ENCODE data around the gene IFNA13. TPM values are rescaled to one million over a fixed set of nuclear protein-coding genes. Genes with fewer than 3 reads are reported as not detected.

The IFNA13 gene
- polyA plus RNA-seq, 2 of the 4 experiments (the other 2 are of a cell fraction), result not detected

- ATAC-seq (no peak), FAIRE-seq (no peak), DNase-seq (ENCODE audit: low read depth in 1 of 2, low spot score in 1 of 2) (no peak)
- POLR2A ChIA-PET, result no interaction called here
- H3K4me3 ChIP-seq, result no peak overlapping the region
- H3K4me1 ChIP-seq, result no peaks in the 10 kb centered on the region
- 45% methylated on average over 3 of the region's 3 CpGs for WGBS (ENCODE audit: missing lambda C conversion rate)
- no peak overlapping the region for H3K4me2 ChIP-seq
- H3K27ac ChIP-seq, result no peak overlapping the region
- CTCF ChIA-PET, result interaction anchor here (1.2 kb wide), 1 partner anchor 8 kb away, joined by 3 read pairs; no protein-coding TSS in a partner anchor
- H3K9me3 ChIP-seq, result no peaks in the 10 kb centered on the region
- no peak for TF ChIP-seq HOXA7 (CRISPR knock-in tag; IDR thresholded peaks at IDR 0.05)
- no peak for TF ChIP-seq PBX3 (IDR thresholded peaks at IDR 0.05)
- TF ChIP-seq RFX5 (IDR thresholded peaks at IDR 0.05), result no peak
- no peak for TF ChIP-seq GATA3 (IDR thresholded peaks at IDR 0.05; ENCODE audit: borderline replicate concordance)
- no peak for TF ChIP-seq ELK1 (IDR thresholded peaks at IDR 0.05; ENCODE audit: low read depth, low read length)
- no peak for TF ChIP-seq CBX2 (IDR thresholded peaks at IDR 0.05; ENCODE audit: borderline replicate concordance, low read depth)
- no peak for TF ChIP-seq PHF8 (IDR thresholded peaks at IDR 0.05; ENCODE audit: borderline replicate concordance, low read depth)
- no peak for TF ChIP-seq ATOH8 (CRISPR knock-in tag; IDR thresholded peaks at IDR 0.05; ENCODE audit: low read depth)
- no peak for TF ChIP-seq POLR2A (IDR thresholded peaks at IDR 0.05; ENCODE audit: low read length)
- TF ChIP-seq HMGXB4 (CRISPR knock-in tag; IDR thresholded peaks at IDR 0.05; ENCODE audit: borderline replicate concordance), result no peak
- TF ChIP-seq BCL3 (IDR thresholded peaks at IDR 0.05), result no peak
Measured at GRCh38 chr9:21399956-21400355, 32.1 kb upstream of the IFNA13 start.

- 77% methylated on average over 5 of the region's 5 CpGs for WGBS (ENCODE audit: missing lambda C conversion rate)
- Histone ChIP-seq H3K27ac (no peak overlapping the region), H3K9me3 (no peaks in the 10 kb centered on the region), H3K4me3 (no peak overlapping the region), H3K4me2 (no peak overlapping the region), H3K4me1 (no peaks in the 10 kb centered on the region)
- ChIA-PET POLR2A (no interaction called here), CTCF (interaction anchor here (0.5 to 1.8 kb wide), 6 partner anchors 20 to 216 kb away, joined by 3 to 11 read pairs (median 4); no protein-coding TSS in a partner anchor)
- DNase-seq (ENCODE audit: low read depth in 1 of 2, low spot score in 1 of 2) (no peak), ATAC-seq (no peak), FAIRE-seq (no peak)
- TF ChIP-seq MAFK (IDR thresholded peaks at IDR 0.05; ENCODE audit: partially characterized antibody), result peak; percentile 59
- no peak for TF ChIP-seq GATA3 (IDR thresholded peaks at IDR 0.05; ENCODE audit: borderline replicate concordance)
Measured at GRCh38 chr9:21398955-21399489, 31.2 kb upstream of the IFNA13 start.

- Histone ChIP-seq H3K9me3 (no peaks in the 10 kb centered on the region), H3K4me3 (peak overlapping the region; percentile 54), H3K4me1 (no peaks in the 10 kb centered on the region), H3K27ac (peak overlapping the region in 1 of 2 experiments; percentile 47; a peak in 2 of 6 replicates), H3K4me2 (peak overlapping the region; percentile 87)
- POLR2A ChIA-PET, result interaction anchor here (1.4 kb wide), 1 partner anchor 60 kb away, joined by 6 read pairs; no protein-coding TSS in a partner anchor
- TF ChIP-seq RAD21 (conservative IDR thresholded peaks at IDR 0.05 in 1 of 2, IDR thresholded peaks at IDR 0.05 in 1 of 2), result peak; percentile 39 to 71; a peak in 4 of 5 replicates
- TF ChIP-seq CTCF (IDR thresholded peaks at IDR 0.05), result peak; percentile 93
- no peak for TF ChIP-seq SREBF2 (IDR thresholded peaks at IDR 0.05)
- peak; percentile 90 for TF ChIP-seq SMC3 (IDR thresholded peaks at IDR 0.05)
- peak; percentile 25; the same call in 1 of the 2 replicates for TF ChIP-seq BHLHE40 (IDR thresholded peaks at IDR 0.05; ENCODE audit: low read depth, low read length)
- DNase-seq (ENCODE audit: low read depth in 1 of 2, low spot score in 1 of 2) (peak in 1 of 2 experiments; percentile 42), FAIRE-seq (no peak), ATAC-seq (peak; percentile 74 to 86)
- 4% methylated on average over 37 of the region's 40 CpGs for WGBS (ENCODE audit: missing lambda C conversion rate)
- CTCF ChIA-PET, result interaction anchor here (0.6 to 3.8 kb wide), 50 partner anchors 8 to 1461 kb away, joined by 3 to 65 read pairs (median 4); partner anchors contain the start of genes IFNA17, IFNA2, IFNA8 and KLHL9
Measured at GRCh38 chr9:21395778-21396717, 28.2 kb upstream of the IFNA13 start.

All from A549 (cell line).